Hippocampal formation (tissue), 2 donors: ENCODE measurements around the gene UPK3A.
"Not testable (repeated sequence)": the region's sequence is repeated elsewhere in the genome, so short reads cannot be mapped to it uniquely, and the experiment has no call there.

Source experiments
- DNase-seq, 2 donors: peaks; one replicate each; lab custom pipeline; 2025; lab: John Stamatoyannopoulos, UW

Gene UPK3A

DNA sequence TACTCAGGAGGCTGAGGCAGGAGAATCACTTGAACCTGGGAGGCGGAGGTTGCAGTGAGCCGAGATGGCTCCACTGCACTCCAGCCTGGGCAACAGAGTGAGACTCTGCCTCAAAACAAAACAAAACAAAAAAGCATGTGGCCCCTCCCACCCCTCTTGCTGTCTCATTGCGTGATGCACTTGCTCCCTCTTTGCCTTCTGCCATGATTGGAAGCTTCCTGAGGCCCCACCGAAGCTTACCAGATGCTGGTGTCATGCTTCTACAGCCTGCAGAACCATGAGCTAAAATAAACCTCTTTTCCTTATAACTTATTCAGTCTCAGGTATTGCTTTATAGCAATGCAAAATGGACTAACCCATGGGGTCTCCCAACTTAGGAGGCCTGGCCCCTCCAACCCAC, 26.8 kb upstream of the UPK3A start:
- DNase-seq: not testable (repeated sequence)

- no peak for DNase-seq
Measured at GRCh38 chr22:45259754-45260394, 24.9 kb upstream of the UPK3A start.

- not testable (repeated sequence) for DNase-seq
Measured at GRCh38 chr22:45260395-45260759, 24.4 kb upstream of the UPK3A start.

- DNase-seq: no peak
Measured at GRCh38 chr22:45261407-45262088, 23.2 kb upstream of the UPK3A start.

- DNase-seq: no peak
Measured at GRCh38 chr22:45262195-45262930, 22.4 kb upstream of the UPK3A start.

GRCh38 chr22:45262931-45263462, 21.8 kb upstream of the UPK3A start:
- no peak for DNase-seq

GRCh38 chr22:45263463-45264269, 21.1 kb upstream of the UPK3A start:
- peak; percentile 29 to 73 for DNase-seq

- no peak for DNase-seq
Measured at GRCh38 chr22:45265535-45265934, 19.2 kb upstream of the UPK3A start.

GRCh38 chr22:45268167-45268957, 16.4 kb upstream of the UPK3A start:
- no peak for DNase-seq

GRCh38 chr22:45268958-45269844, 15.5 kb upstream of the UPK3A start:
- DNase-seq: peak; percentile 79 to 80

GRCh38 chr22:45270095-45271020, 14.4 kb upstream of the UPK3A start:
- no peak for DNase-seq

DNA sequence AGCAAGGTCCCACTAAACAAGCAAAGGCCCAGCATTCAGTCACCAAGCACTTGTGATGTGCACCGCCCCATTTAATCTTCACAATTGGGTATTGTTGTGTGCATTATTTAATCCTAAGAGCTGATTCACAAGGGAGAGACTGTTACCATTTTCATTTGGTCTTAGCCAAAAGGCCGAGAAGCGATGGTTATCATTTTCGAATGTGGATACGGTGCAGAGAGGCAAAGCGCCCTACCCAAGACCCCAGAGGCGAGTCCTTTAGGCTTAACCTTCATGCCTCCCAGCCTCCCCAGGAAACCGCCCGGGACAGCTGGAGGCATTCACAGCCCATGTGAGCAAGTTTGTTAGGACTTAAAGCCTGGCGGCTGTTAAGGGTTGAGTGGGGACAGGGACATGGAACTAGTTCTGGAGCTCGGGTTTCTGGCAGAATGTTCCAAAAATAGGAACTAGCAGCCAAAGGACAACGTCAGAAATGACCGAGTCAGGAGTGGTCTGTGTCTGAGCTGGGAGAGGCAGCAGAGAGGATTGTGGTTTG, 13.0 kb upstream of the UPK3A start:
- peak; percentile 30 to 85 for DNase-seq

GRCh38 chr22:45272498-45272897, 12.3 kb upstream of the UPK3A start:
- no peak for DNase-seq

DNA sequence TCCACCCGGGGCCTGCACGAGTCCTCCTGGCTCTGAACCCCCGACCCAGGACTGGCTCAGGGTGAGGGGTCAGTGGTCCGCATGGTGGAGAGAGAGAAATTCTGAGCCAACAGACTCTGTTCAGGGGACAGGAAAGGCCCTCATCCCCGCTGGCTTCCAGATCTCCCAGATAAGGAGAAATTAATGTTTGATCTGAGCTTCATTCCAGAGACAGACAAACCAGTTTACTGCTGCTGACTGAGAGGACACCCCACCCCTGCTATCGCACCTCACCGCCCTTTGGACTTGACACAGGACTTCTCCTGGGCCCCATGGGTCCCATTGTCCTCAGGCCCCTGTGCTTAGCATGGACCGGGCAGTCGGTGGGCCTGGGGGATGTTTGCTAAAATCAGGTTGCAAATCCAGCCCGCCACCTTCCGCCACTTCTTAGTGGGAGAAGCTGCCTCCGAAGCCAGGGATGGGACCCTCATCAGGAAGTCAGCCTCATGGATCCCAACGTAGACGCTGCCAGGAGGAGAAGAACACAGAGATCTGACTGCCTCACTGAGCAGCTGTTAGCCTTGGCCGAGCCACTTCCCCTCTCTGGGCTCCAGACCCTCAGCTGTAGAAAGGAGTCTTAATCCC, 11.2 kb upstream of the UPK3A start:
- no peak for DNase-seq

DNA sequence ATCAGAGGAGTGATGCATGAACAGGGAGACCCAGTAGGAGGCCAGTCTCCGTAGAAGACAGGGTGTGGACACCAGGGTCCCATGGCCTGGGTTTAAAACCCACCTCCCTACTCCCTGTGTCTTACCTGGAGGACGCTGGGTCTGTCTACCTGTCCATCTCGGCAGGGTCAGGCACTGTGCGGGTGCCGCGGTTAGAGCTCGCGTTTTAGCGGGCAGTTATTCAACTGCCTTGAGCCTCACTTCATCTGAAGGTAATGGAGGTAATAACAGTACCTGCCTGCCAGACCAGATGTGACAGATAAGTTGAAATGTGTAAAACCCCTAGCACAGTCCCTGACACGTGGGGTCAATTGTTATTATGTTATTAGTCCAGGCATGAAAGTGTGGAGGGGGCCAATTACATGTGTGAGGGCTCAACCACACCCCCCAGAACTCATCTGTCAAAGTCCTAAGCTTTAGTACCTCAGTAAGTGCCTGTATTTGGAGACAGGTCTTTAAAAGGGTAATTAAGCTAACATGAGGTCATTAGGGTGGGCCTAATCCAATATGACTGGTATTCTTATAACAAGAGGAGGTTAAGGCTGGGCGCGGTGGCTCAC, 8.1 kb upstream of the UPK3A start:
- DNase-seq: no peak

- not testable (repeated sequence) for DNase-seq
Measured at GRCh38 chr22:45277720-45278119, 7.0 kb upstream of the UPK3A start.

DNA sequence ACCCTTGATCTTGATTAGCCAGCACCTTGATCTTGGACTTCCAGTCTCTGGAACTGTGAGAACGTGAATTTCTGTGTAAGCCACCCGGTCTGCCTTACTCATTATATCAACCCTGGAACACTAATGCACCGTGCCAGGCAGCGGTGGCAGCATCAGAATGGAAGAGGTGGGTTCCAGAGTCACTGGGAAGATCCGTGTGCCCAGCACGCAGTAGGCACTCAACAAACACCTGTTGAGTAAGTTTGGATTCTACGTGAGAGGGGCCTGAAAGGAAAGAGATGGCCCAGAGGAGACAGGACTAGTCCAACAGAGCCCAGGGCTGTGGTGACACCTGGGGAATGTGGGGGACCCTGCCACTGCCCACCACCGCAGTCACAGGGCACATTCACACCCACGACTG, 6.6 kb upstream of the UPK3A start:
- no peak for DNase-seq

GRCh38 chr22:45280587-45280980, 4.2 kb upstream of the UPK3A start:
- no peak for DNase-seq
